A549 treated with RU486 at 1 μM for 4 hours (cell line): ENCODE measurements around the gene SLC6A7. TPM values are rescaled to one million over a fixed set of nuclear protein-coding genes. Genes with fewer than 3 reads are reported as not detected.

ENCODE experiments used
- total RNA-seq: library from RNA; stranded (reverse); fragments of 200-300 nt; extraction: Qiagen RNA extraction; gene quantifications from 5 replicates; pipeline ENCODE4 v1.2.3, GENCODE V29; 2022; ENCODE audit warnings: low read depth

SLC6A7 gene
- total RNA-seq = 0.03 TPM in 3 of 5 replicates, not detected in the others

GRCh38 chr5:150189728-150190502 is at the start of gene SLC6A7:
TSS of gene SLC6A7 (plus strand) at chr5:150190062. CDS start at chr5:150190328, 266 bp downstream.

GRCh38 chr5:150155258-150156026 is 34.4 kb upstream of the SLC6A7 start, which contains the start of gene PDGFRB:
TSS of gene PDGFRB (minus strand) at chr5:150155845. CDS start at chr5:150137047, 18,798 bp downstream.

DNA sequence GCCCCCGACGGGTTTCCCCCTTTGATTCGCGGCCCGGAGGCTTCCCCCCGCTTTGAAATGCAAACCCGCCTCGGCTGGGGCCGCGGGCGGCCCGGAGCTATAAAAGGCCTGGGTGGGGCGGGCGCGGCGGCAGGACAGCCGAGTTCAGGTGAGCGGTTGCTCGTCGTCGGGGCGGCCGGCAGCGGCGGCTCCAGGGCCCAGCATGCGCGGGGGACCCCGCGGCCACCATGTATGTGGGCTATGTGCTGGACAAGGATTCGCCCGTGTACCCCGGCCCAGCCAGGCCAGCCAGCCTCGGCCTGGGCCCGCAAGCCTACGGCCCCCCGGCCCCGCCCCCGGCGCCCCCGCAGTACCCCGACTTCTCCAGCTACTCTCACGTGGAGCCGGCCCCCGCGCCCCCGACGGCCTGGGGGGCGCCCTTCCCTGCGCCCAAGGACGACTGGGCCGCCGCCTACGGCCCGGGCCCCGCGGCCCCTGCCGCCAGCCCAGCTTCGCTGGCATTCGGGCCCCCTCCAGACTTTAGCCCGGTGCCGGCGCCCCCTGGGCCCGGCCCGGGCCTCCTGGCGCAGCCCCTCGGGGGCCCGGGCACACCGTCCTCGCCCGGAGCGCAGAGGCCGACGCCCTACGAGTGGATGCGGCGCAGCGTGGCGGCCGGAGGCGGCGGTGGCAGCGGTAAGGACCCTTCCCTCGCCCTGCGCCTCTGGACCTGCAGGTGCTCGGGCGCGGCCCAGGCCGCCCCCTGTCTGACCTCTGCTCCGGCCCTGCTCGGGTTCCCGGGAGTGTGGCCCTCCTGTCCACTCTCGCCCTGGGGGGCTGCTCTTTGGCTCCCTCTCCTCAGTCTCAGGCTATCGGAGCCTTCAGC is 23.0 kb upstream of the SLC6A7 start, which contains the start of gene CDX1:
Gene CDX1 (plus strand): TSS at position 129 of the 862 bp plus-strand sequence. CDS start 99 bp downstream, at position 228.

Other genes with a start within 250 kb of the SLC6A7 start
- gene PDE6A, start 245.3 kb upstream of the SLC6A7 start, total RNA-seq = 0.07 to 0.18 TPM (median 0.12 TPM) in 5 replicates
- 11.5 to 28.7 TPM (median 27.5 TPM) in 5 replicates for gene SLC26A2, start 229.3 kb upstream of the SLC6A7 start, total RNA-seq
- gene TIGD6, start 189.4 kb upstream of the SLC6A7 start, total RNA-seq = 4.7 to 6.1 TPM (median 5.8 TPM) in 5 replicates
- gene HMGXB3, start 189.3 kb upstream of the SLC6A7 start, total RNA-seq = 25.2 to 31.7 TPM (median 29.2 TPM) in 5 replicates
- gene CSF1R, start 103.5 kb upstream of the SLC6A7 start, total RNA-seq = 0.05 to 0.33 TPM (median 0.21 TPM) in 4 of 5 replicates, not detected in the other
- 0.10 to 1.5 TPM (median 0.17 TPM) in 5 replicates for gene PDGFRB, start 34.2 kb upstream of the SLC6A7 start, total RNA-seq
- not detected in 5 replicates for gene CDX1, start 23.3 kb upstream of the SLC6A7 start, total RNA-seq
- 0.61 to 1.4 TPM (median 0.83 TPM) in 5 replicates for gene CAMK2A, start 99.7 kb downstream of the SLC6A7 start, total RNA-seq
- 31.9 to 48.3 TPM (median 37.1 TPM) in 5 replicates for gene ARSI, start 112.8 kb downstream of the SLC6A7 start, total RNA-seq
- 68.9 to 90.8 TPM (median 81.7 TPM) in 5 replicates for gene TCOF1, start 167.6 kb downstream of the SLC6A7 start, total RNA-seq
- gene CD74, start 222.8 kb downstream of the SLC6A7 start, total RNA-seq = not detected in 5 replicates